ENCODE results near the gene TMEM132D.

GRCh38 chr12:129109174-129110001 is 794.4 kb downstream of the TMEM132D start:
- TF ChIP-seq NFYB (CRISPR knock-in tag; conservative IDR thresholded peaks at IDR 0.05; ENCODE audit: low read depth) (no peak), CREM (CRISPR knock-in tag; IDR thresholded peaks at IDR 0.05) (no peak), CTCF (IDR thresholded peaks at IDR 0.05) (no peak), ZBTB21 (CRISPR knock-in tag; IDR thresholded peaks at IDR 0.05; ENCODE audit: borderline replicate concordance) (no peak), AR (CRISPR knock-in tag; IDR thresholded peaks at IDR 0.05) (no peak), MAX (CRISPR knock-in tag; IDR thresholded peaks at IDR 0.05) (no peak), E2F4 (CRISPR knock-in tag; IDR thresholded peaks at IDR 0.05; ENCODE audit: borderline replicate concordance, low read depth) (no peak), IRF2 (CRISPR knock-in tag; IDR thresholded peaks at IDR 0.05; ENCODE audit: borderline replicate concordance, low read depth) (no peak), NR3C1 (CRISPR knock-in tag; conservative IDR thresholded peaks at IDR 0.05; ENCODE audit: low read depth) (no peak), HMGXB4 (CRISPR knock-in tag; IDR thresholded peaks at IDR 0.05) (no peak), ATF2 (CRISPR knock-in tag; IDR thresholded peaks at IDR 0.05; ENCODE audit: borderline replicate concordance, low read depth) (no peak), TP53 (CRISPR knock-in tag; IDR thresholded peaks at IDR 0.05) (no peak), ZNF396 (CRISPR knock-in tag; IDR thresholded peaks at IDR 0.05; ENCODE audit: borderline replicate concordance) (no peak), FOXK1 (CRISPR knock-in tag; IDR thresholded peaks at IDR 0.05) (no peak)

Measured in WTC11 (cell line).